Stimulated activated CD8-positive, alpha-beta memory T cell treated with anti-CD3 and anti-CD28 coated beads, Interleukin-4, amount 100 ng/mL, for 4 hours (primary cell): ENCODE results near the gene RPL34.
"Not testable (repeated sequence)": the region's sequence is repeated elsewhere in the genome, so short reads cannot be mapped to it uniquely, and the experiment has no call there.

Experiments
- DNase-seq, 2 donors: peaks; one replicate each; pipeline ENCODE4 v3.0.0-alpha.2; 2020; ENCODE audit warnings: low read depth in 2 of 2, low spot score in 1 of 2

Gene RPL34

DNA sequence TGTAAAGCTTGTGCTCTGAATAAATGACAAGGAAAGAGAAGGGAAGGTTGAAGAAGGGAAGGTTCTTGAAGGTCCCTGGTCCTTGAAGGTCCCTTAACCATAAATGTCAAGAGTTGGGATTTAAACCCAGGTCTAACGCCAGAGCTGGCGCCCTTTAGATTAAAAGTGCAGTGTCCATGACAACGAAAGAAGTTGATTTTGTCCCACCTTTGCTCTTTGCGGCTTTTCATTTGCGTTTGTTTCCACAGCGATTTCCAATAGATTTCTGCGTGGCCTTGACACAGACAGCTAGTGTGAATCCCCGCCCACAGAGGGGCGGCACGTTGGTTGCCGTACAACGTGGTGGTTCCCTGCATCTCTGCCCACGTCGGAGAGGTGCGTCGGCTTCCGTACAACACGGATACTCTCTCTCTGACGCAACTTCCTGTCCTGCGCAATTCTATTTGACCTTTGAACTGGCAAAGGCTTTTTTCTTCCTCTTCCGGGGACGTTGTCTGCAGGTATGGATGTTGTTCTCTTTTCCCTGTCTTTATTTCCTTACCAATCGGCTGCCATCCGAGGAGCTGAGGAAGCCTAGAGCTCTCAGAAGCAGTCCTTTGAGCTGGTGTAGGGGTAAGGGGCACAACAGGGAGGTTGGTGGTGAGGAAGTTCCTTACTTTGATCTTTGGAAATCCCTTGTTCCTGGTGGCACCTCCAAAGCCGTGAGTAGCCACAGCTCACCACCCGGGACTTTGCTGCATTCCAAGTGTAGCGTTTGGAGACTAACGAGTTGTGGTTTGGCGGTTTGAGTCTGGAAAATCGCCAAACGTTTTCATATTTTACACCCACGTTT is at the start of gene RPL34:
Gene RPL34 (plus strand): TSS at position 476 of the 832 bp plus-strand sequence. CDS start 1,384 bp downstream, outside the sequence.
- DNase-seq = peak; percentile 94 to 97

DNA sequence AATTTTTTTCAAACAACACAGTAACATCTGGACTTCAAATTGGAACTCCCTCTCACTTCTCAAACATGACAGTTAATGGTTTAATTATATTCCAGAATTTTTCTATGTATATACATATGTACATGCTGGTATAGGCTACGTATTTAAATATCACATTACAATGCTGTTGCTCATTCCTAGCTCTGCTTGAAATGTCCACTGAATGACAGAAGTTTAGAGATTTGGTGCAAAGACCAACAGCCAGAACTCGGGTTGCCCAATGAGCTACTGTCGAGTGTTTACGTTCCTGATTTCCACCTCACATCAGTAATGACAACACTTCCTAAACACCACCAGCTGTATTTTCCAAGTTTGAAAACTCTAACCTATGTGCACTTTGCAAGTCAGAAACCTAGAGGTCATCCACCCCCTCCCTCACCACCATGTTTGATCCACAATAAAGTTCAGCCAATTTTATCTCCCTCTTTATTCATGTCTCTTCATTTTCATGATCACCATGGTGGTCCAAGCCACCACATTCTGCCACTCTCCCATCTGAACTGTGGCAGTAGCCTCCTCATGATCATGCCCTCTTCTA is 49.3 kb upstream of the RPL34 start:
- no peak for DNase-seq

DNA sequence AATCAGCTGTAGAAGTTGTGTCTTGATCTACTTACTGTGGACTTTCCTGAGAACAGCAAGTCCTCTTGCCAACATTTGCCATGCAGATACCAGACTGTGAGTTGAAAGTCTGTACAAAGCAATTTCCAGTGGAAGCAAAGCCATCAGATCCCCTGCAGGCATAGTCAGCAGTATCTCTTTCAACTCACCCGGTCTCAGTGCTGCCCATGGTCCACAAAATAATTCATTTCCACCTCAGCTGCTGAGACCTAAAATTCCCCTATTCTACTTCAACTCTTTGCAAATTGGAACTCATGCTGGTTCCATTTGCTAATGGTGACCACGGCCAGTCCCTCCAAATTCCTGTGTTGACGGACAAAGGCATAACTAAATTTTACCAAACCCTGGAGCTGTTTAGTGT is 46.0 kb upstream of the RPL34 start:
- DNase-seq = no peak

DNA sequence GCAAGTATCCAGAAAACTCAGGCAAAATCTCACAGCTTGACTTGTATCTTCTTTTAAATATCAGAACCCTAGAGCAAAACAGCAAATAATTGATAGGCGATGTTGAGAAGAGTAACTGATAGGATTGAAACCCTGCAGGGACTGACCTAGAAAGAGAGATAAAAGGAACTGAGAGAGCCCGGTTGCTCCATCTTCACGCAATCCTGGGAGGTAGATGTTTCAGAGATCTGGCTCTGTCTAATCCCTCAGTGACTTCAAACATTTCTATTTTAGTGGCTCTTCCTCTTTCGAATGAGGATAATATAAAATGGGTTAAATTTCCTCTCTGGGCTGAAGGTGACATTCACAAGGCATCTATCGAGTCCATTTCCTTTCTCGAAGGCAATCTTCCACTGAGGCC is 39.3 kb upstream of the RPL34 start:
- DNase-seq = no peak

DNA sequence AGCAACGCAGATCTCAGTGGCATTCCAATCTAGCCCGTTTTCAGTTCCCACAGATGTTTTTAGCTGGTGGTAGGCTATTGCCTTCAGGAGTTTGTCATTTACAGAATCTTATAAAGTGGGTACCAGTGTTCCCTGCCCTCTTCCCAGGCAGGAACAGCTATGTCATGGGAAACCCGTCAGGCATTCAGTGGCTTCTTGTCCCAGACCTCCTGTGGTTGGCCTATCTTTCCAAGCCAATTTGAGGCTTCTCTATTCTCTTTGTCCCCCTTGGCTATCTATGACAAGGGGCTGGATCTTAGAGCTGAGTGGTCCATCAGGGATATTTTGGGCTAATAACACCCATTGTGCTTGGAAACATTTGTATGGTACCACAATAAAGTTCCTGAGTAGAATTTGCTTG is 33.6 kb upstream of the RPL34 start:
- DNase-seq = no peak

DNA sequence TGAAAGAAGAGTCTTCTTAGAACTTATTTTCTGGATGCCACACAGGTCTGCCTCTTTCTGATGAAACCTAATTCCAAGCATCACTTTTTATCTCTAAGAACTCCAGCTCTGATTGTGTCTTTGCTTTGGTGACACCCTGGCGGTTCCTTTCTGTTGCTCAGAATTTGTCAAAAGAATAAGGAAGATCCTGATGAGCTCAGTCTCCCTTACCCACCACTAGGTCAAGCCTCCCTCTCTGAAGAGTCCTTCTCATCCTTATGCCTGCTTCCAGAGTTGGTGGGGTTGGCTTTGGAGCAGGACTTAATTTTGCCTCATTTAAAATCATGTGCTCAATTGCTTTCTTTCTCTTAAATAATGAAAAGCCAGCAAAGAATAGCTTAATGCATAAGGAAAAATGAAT is 31.5 kb upstream of the RPL34 start:
- DNase-seq = no peak

DNA sequence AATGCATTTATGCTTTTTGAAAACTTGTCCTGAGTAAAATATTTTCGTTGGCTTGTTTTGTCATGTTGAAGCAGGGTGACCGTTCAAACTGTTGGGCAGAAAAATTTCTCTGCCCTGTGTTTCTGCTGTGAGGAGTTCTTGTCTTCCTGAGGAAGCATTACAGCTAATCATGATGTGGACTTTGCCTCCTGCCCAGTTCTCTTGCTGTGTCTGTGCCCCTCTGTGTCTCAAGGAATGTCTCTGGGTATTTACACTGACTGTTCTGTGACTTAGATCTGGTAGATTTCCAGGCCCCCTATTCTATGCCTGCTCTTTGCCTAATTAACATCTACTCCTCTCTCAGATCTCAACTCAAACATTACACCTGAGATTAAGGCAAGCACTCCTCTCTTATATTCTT is 30.4 kb upstream of the RPL34 start:
- no peak for DNase-seq

DNA sequence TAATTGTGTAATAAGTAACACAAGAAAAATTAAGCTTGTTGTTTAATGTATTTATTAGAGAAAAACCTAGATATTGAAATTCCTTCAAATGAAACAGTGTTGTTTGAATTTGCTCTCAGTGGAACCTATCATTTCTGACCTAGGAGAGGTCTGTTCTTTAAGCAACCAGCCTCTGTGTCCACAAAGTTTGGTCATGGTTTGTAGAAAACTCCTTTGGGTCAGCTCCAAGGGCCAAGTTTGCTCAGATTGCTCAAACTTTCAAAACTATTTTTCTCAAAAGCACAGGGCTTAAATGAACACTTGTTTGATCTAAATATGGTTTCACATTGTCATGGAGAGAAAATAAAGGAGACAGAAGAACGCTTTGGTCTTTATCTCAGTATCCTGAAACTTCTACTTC is 29.6 kb upstream of the RPL34 start:
- DNase-seq = no peak

DNA sequence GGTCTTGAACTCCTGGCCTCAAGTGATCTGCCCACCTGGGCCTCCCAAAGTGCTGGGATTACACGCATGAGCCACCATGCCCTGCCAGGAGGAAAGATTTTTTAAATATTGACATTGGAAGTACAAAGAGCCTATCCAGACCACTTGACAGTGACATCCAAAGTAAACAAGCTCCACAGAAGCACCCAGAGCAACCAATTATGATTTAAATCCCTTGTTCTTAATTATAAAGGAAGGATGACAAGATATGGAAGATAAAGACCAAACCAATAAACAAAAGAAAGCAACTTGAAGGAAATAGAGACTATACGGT is 27.7 kb upstream of the RPL34 start:
- no peak for DNase-seq

DNA sequence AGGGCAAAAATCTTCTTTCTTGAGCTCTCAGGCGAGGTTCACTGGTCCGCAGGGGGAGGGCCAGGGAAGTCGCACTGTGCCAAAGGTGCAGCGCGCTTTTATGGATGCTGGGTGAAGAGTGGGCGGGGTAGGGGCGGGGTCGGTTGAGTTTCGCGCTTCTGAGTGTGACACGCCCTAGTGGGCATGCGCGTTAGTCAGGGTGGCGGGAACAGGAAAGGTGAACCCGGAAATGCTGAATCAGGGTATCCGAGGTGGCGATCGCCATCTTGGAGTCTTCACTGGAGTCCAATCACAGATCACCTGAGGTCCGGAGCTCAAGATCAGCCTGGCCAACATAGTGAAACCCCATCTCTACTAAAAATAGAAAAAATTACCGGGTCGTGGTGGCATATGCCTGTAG is 26.1 kb upstream of the RPL34 start:
- not testable (repeated sequence) for DNase-seq

DNA sequence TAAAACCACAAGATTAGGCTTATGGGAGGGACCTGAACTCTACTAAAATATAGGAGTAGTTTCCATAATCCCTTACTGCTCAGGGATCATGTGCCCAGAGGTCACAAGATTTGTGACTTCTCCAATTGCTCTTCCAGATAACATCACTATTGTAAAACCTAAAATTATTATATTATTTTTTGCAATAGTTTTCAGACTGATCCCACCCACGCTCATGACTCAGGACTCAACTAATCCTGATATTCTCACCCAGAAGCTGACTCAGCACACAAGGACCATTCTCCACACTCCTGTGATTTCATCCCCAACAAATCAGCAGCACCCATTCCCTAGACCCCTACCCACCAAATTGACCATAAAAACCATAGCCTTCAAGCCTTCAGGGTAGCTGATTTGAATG is 24.0 kb upstream of the RPL34 start:
- no peak for DNase-seq

DNA sequence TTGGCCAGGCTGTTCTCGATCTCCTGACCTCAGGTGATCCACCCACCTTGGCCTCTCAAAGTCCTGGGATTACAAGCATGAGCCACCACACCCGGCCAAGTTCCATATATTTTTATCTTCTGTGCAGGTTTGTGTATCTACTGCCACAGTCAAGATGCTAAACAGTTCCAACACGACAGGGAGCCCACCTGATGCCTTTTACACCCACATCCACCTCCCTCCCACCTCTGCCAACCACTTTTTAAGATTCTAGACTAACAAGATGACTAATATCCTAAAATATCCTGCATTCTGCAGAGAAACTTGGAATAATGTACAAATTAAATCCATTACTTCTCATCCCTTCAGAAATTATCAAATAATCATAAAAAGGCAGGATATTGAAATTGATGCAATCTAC is 19.3 kb upstream of the RPL34 start:
- no peak for DNase-seq

DNA sequence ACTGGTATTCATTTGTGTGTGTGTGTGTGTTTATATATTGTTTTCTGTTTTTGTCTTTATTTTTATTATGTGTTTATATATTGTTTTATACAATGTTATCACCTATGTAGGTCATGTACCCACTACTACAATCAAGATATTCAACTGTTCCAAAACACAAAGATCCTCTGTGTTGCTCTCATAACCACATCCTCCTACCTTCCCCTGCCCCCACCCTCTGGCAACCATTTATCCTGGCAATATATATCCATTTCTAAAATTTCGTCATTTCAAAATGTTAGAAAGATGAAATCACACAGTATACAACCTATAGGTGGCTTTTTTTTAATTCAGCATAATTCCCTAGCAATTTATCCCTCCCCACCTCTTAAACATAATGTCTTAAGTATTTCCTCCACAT is 18.8 kb upstream of the RPL34 start:
- no peak for DNase-seq

DNA sequence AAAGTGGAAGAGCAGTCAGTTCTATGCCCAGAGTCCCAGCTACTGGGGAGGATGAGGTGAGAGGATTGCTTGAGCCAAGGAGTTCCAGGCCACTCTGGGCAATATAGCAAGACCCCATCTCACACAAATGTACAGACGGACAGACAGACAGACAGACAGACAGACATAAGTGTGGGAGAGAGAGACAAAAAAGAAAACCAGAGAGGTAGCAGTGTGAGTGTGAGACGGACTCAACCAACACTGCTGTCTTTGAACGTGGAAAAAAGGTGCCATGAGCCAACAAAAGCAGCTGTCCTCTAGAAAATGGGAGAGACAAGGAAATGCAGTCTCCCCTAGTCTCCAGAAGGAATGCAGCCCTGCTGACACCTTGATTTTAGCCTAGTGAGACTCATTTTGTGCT is 18.2 kb upstream of the RPL34 start:
- DNase-seq = no peak

DNA sequence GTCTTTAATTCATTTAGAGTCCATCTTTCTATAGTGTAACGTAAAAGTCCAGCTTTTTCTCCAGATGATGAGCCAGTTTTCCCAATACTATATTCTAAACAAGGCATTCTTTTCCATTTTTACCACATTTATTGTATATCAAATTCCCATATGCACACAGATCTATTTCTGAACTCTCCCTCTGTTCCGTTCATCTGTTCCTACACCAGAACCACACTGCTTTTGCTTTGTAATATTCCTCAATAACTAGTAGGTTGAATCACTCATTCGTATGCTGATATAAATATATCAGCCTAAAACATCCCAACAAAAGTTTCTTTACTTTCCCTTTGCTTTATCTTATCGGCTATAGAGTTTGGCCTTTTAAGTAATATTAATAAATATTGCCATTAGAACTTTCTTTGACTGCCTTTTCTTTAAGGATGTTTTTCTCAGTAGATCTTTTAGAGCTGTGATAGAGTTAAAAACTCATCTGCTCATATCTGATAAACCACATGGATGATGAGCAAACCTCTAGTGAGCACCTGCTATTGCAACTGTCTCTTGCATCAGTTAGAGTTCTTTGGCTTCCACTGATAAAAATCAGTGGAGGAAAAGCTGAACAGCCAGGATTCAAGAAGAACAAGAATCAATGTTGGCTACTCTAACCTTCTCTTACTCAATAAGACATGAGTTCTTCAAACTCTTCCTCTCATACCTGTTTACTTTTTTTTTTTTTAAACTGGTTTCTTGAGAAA is 13.1 kb upstream of the RPL34 start:
- no peak for DNase-seq

DNA sequence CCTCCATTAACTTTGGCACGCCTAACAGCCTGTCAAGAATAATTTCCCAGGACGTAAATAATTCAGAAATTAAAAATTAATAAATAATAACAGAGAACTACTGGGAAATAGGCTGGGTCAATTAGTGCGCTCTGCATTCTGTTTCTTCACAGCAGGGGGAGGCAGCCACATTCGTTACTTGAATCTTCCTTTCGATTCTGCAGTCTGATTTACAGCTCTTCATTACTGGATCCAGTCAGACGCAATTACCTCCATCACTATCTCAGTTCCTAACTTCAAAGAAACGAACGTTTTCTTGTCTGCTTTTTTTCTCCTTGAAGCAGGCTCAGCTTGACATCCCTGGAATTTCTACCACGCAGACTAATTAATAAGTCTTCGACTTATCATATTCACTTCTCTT is 9.0 kb upstream of the RPL34 start:
- DNase-seq = no peak

DNA sequence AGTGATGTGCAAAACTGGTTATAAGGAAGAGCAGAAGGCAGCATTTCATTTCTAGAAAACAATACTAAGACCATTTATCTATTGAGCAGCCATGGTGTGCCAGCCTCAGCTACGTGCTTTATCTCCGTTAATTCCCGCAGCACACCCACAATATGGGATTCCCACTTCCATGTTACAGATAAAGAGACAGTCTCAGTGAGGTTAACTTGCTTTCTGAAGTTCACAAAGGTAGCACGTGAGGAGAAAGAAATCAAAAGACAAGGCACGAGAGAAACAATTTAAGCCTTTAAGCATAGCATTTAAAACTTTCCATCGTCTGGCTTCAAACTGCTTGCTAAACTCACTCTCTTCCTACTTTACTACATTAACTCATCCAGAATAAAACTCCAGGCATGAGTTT is 8.0 kb upstream of the RPL34 start:
- DNase-seq = no peak

DNA sequence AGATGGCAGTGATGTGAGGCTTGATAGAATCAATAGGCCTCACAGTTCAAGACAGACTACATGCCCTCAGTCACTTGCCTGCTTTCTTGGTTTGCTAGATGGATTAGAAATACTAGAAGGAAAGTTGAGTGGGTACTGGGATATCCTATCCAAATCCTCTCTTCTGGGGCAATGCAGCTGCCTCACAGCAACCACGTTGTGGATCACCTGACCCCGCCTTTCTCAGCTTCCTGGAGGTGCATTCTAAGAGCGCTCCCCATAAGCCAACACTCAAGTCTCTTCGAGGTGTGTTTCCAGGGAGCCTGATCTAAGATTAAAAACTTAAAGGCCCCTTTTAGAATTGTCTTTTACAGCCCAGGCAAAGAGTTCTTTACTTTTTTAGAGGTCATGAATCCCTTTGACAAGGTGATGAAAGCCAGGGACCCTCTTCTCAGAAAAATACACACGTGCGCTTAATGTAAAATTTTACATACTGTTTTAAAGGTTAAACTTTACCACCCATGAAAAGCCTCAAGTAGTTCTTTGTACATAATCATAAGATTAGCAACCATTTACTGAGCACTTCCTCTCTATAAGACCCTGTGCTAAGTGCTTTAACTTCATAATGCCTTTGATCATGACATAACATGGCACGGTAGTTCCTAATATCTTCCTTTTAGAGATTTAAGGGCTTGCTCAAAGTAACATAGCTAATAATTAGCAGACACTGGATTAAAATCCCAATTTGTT is 840 bp upstream of the RPL34 start:
- DNase-seq = no peak

DNA sequence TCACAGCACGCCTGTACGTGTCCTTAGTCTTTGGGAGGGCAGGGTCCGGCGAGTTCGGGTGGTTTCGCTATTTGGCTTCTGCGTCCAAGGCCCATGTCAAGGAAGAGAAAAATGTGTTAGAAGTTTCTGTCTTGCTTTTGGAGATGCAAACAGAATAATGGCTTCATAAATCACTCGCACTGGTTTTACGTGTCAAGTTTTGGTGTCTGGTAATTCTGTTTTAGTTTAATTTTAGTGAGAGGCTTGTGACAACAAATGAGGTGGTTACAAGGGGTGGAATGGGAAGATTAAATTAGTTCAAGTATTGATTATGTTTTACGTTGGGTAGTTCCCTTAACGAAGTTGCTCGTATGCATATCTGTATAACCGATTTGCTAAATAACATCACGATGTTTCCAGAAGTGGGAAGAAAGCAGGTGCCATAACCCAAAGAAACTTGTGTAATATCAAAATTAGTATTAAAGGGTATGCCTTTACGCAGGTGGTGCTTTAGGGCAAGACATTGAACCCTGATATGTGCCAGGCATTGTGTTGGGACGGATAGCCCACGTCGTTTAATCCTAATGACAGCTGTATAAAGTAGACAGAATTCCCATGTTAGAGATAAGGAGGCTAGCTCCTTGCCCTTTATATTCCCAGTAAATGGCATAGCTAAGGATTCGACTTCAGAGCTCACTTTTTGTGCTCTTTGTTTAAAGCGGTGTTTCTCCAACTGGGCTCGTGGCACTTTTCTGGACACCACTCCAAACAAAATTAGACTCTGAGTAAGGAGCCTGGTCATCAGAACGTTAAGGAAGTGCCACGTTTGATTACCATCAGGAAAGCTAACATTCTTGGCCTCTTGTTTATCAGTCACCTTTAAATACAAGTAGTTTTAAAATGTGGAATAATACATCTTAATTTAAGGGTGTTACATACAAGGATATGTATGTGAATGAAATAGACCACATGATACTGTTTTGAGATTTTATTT is 843 bp downstream of the RPL34 start:
- no peak for DNase-seq

DNA sequence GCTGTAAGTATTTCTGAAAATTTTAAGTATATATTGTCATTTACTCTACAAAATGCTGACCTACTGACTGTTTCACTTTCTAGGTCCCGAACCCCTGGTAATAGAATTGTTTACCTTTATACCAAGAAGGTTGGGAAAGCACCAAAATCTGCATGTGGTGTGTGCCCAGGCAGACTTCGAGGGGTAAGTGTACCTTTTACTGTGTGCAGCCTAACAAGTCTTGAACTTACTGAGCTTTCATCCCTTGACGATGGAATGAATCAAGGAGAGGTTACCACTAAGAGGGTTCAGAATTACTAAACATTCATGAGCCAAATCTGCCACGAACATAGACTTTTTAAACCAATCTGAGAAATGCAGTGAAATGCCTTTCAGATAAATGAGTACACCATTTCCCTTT is 1.6 kb downstream of the RPL34 start:
- no peak for DNase-seq

DNA sequence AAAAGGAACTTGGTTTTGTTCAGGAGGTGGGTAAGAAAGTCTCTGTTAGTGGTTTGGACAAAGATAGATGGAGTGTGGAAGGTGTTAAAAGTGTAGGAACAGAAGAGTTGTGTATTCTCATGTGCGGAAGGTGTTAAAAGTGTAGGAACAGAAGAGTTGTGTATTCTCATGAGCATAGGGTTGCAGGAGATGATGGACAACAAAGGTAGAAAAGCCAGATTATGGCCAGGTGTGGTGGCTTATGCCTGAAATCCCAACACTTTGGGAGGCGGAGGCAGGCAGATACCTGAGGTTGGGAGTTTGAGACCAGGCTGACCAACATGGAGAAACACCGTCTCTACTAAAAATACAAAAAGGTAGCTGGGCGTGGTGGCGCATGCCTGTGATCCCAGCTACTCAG is 2.5 kb downstream of the RPL34 start:
- no peak for DNase-seq
